BLaER1 (cell line): Measurements from ENCODE around the gene FOXK2.

Experiments
- H3K27ac ChIP-seq: shearing (Covaris generic); formaldehyde crosslinking; 2 replicates; pipeline ENCODE4 v1.8.1; 2022
- H3K27me3 ChIP-seq: shearing (Covaris generic); formaldehyde crosslinking; 2 replicates; pipeline ENCODE4 v1.8.1; 2022
- H3K36me3 ChIP-seq: shearing (Covaris generic); formaldehyde crosslinking; 2 replicates; pipeline ENCODE4 v1.8.1; 2022
- H3K4me1 ChIP-seq: shearing (Covaris generic); formaldehyde crosslinking; 2 replicates; pipeline ENCODE4 v1.8.1; 2022
- H3K4me2 ChIP-seq: shearing (Covaris generic); formaldehyde crosslinking; 2 replicates; pipeline ENCODE4 v1.8.1; 2022
- H3K4me3 ChIP-seq: shearing (Covaris generic); formaldehyde crosslinking; 2 replicates; pipeline ENCODE4 v1.8.1; 2022
- H3K9ac ChIP-seq: shearing (Covaris generic); formaldehyde crosslinking; 2 replicates; pipeline ENCODE4 v1.8.1; 2022
- H3K9me3 ChIP-seq: shearing (Covaris generic); formaldehyde crosslinking; 2 replicates; pipeline ENCODE4 v1.8.1; 2022
- H4K20me1 ChIP-seq: shearing (Covaris generic); formaldehyde crosslinking; 2 replicates; pipeline ENCODE4 v1.8.1; 2022
- Cebpa-rat ChIP-seq: shearing (Covaris generic); IDR thresholded peaks from 2 replicates; pipeline ENCODE4 v1.8.1; 2022

The FOXK2 gene

GRCh38 chr17:82486231-82487094 is 33.1 kb upstream of the FOXK2 start:
- H3K9ac ChIP-seq, result no peak overlapping the region
- no peak overlapping the region for H3K4me3 ChIP-seq
- no peaks in the 10 kb centered on the region for H3K27me3 ChIP-seq
- H3K27ac ChIP-seq, result peak overlapping the region; percentile 35; the same call in 1 of the 2 replicates
- H3K36me3 ChIP-seq, result peaks cover 81% of the 10 kb centered on the region
- TF ChIP-seq Cebpa-rat, result no peak
- peaks cover 33% of the 10 kb centered on the region for H4K20me1 ChIP-seq
- no peak overlapping the region for H3K4me2 ChIP-seq
- H3K9me3 ChIP-seq, result no peaks in the 10 kb centered on the region
- peaks cover 36% of the 10 kb centered on the region for H3K4me1 ChIP-seq

- Histone ChIP-seq H3K36me3 (peaks cover 67% of the 10 kb centered on the region), H3K27ac (no peak overlapping the region; the same call in 1 of the 2 replicates), H3K27me3 (no peaks in the 10 kb centered on the region), H3K4me2 (no peak overlapping the region), H3K4me3 (no peak overlapping the region), H3K9ac (no peak overlapping the region), H3K9me3 (no peaks in the 10 kb centered on the region), H3K4me1 (peaks cover 47% of the 10 kb centered on the region), H4K20me1 (peaks cover 23% of the 10 kb centered on the region; the same call in 1 of the 2 replicates)
- no peak for TF ChIP-seq Cebpa-rat
Measured at GRCh38 chr17:82487910-82488309, 31.6 kb upstream of the FOXK2 start.

- H3K27me3 ChIP-seq, result no peaks in the 10 kb centered on the region
- TF ChIP-seq Cebpa-rat, result no peak
- no peaks in the 10 kb centered on the region for H3K9me3 ChIP-seq
- peak overlapping the region; percentile 74 for H3K27ac ChIP-seq
- H4K20me1 ChIP-seq, result 0 out of 2 replicates have a peak, but pooled peaks cover 13% of the 10 kb centered on the region
- H3K4me3 ChIP-seq, result no peak overlapping the region
- peak overlapping the region; percentile 74 for H3K4me2 ChIP-seq
- peaks cover 59% of the 10 kb centered on the region for H3K4me1 ChIP-seq
- H3K36me3 ChIP-seq, result peaks cover 55% of the 10 kb centered on the region
- peak overlapping the region; percentile 32; the same call in 1 of the 2 replicates for H3K9ac ChIP-seq
Measured at GRCh38 chr17:82489117-82489516, 30.4 kb upstream of the FOXK2 start.

- Histone ChIP-seq H3K9ac (peak overlapping the region; percentile 58), H3K27ac (peak overlapping the region; percentile 74), H3K36me3 (peaks cover 46% of the 10 kb centered on the region), H3K4me2 (peak overlapping the region; percentile 74), H4K20me1 (0 out of 2 replicates have a peak, but pooled peaks cover 11% of the 10 kb centered on the region), H3K9me3 (no peaks in the 10 kb centered on the region), H3K27me3 (no peaks in the 10 kb centered on the region), H3K4me3 (no peak overlapping the region), H3K4me1 (peaks cover 66% of the 10 kb centered on the region)
- no peak for TF ChIP-seq Cebpa-rat
Measured at GRCh38 chr17:82489851-82490511, 29.6 kb upstream of the FOXK2 start.

- TF ChIP-seq Cebpa-rat, result no peak
- Histone ChIP-seq H3K27me3 (no peaks in the 10 kb centered on the region), H3K4me1 (peaks cover 69% of the 10 kb centered on the region), H4K20me1 (0 out of 2 replicates have a peak, but pooled peaks cover 11% of the 10 kb centered on the region), H3K4me3 (no peak overlapping the region), H3K4me2 (peak overlapping the region; percentile 74), H3K9ac (peak overlapping the region; percentile 58), H3K9me3 (no peaks in the 10 kb centered on the region), H3K36me3 (peaks cover 39% of the 10 kb centered on the region), H3K27ac (peak overlapping the region; percentile 74)
Measured at GRCh38 chr17:82490512-82491195, 28.9 kb upstream of the FOXK2 start.

GRCh38 chr17:82491196-82491530 is 28.4 kb upstream of the FOXK2 start:
- Histone ChIP-seq H3K27me3 (no peaks in the 10 kb centered on the region), H3K27ac (peak overlapping the region; percentile 74), H3K4me3 (no peak overlapping the region), H4K20me1 (0 out of 2 replicates have a peak, but pooled peaks cover 11% of the 10 kb centered on the region), H3K9ac (peak overlapping the region; percentile 58), H3K36me3 (peaks cover 34% of the 10 kb centered on the region), H3K4me1 (peaks cover 71% of the 10 kb centered on the region), H3K4me2 (peak overlapping the region; percentile 74), H3K9me3 (no peaks in the 10 kb centered on the region)
- no peak for TF ChIP-seq Cebpa-rat

- Histone ChIP-seq H3K36me3 (peaks cover 31% of the 10 kb centered on the region), H3K27me3 (no peaks in the 10 kb centered on the region), H3K4me3 (no peak overlapping the region), H3K9me3 (no peaks in the 10 kb centered on the region), H3K4me1 (peaks cover 75% of the 10 kb centered on the region), H4K20me1 (0 out of 2 replicates have a peak, but pooled peaks cover 8% of the 10 kb centered on the region), H3K9ac (no peak overlapping the region; the same call in 1 of the 2 replicates), H3K4me2 (peak overlapping the region; percentile 74; the same call in 1 of the 2 replicates), H3K27ac (peak overlapping the region; percentile 74)
- no peak for TF ChIP-seq Cebpa-rat
Measured at GRCh38 chr17:82491533-82491932, 28.0 kb upstream of the FOXK2 start.

- peak overlapping the region; percentile 48; the same call in 1 of the 2 replicates for H3K9ac ChIP-seq
Measured at GRCh38 chr17:82492643-82493225, 26.8 kb upstream of the FOXK2 start.

GRCh38 chr17:82493226-82493781 is 26.2 kb upstream of the FOXK2 start:
- Histone ChIP-seq H3K4me2 (peak overlapping the region; percentile 5; the same call in 1 of the 2 replicates), H3K9me3 (no peaks in the 10 kb centered on the region), H3K36me3 (peaks cover 13% of the 10 kb centered on the region), H3K27ac (peak overlapping the region; percentile 49), H4K20me1 (no peaks in the 10 kb centered on the region), H3K4me3 (no peak overlapping the region), H3K27me3 (no peaks in the 10 kb centered on the region), H3K4me1 (peaks cover 87% of the 10 kb centered on the region), H3K9ac (peak overlapping the region; percentile 48; the same call in 1 of the 2 replicates)
- TF ChIP-seq Cebpa-rat, result no peak

More at GRCh38 chr17:82492643-82493225, 26.8 kb upstream of the FOXK2 start:
- no peak for TF ChIP-seq Cebpa-rat
- Histone ChIP-seq H3K4me2 (peak overlapping the region; percentile 5; the same call in 1 of the 2 replicates), H3K9me3 (no peaks in the 10 kb centered on the region), H3K4me1 (peaks cover 82% of the 10 kb centered on the region), H3K27me3 (no peaks in the 10 kb centered on the region), H4K20me1 (no peaks in the 10 kb centered on the region), H3K36me3 (peaks cover 19% of the 10 kb centered on the region), H3K4me3 (no peak overlapping the region), H3K27ac (peak overlapping the region; percentile 49)
